ENCODE measurements around the gene FHOD1.

FHOD1 gene

DNA sequence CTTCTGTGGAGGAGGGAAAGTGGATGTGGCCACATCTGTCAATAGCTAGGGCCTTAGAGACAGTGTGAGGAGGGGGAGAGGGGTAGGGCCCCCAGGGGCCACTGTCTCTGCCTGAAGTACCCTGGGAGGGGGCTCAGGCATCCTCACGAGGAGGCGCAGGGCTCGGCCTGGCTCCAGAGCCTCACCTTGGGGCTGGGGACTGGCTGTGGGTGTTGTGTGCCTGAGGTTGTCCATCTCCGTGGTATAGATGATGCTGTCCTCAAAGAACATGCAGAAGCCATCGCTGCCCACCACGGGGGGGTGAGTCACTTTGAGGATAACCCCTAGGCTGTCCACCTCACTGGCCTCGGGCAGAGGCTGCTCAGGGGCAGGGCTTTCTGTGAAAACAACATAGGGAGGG lies 44.2 kb upstream of the FHOD1 start:
- no peak overlapping the region for H3K4me3 ChIP-seq (replicated peaks; ENCODE audit: insufficient read depth, low read length)
- H3K27me3 ChIP-seq (ENCODE audit: insufficient read depth, poor library complexity, severe bottlenecking), result no peaks in the 10 kb centered on the region
- no peak for DNase-seq (ENCODE audit: low read depth in 1 of 2, low spot score in 1 of 2)
- H3K27ac ChIP-seq (replicated peaks), result no peak overlapping the region
- no peak for TF ChIP-seq GABPA (IDR thresholded peaks at IDR 0.05; ENCODE audit: low read depth)
- TF ChIP-seq POLR2AphosphoS5 (IDR thresholded peaks at IDR 0.05; ENCODE audit: low read depth), result no peak
- TF ChIP-seq, protein P1, sequence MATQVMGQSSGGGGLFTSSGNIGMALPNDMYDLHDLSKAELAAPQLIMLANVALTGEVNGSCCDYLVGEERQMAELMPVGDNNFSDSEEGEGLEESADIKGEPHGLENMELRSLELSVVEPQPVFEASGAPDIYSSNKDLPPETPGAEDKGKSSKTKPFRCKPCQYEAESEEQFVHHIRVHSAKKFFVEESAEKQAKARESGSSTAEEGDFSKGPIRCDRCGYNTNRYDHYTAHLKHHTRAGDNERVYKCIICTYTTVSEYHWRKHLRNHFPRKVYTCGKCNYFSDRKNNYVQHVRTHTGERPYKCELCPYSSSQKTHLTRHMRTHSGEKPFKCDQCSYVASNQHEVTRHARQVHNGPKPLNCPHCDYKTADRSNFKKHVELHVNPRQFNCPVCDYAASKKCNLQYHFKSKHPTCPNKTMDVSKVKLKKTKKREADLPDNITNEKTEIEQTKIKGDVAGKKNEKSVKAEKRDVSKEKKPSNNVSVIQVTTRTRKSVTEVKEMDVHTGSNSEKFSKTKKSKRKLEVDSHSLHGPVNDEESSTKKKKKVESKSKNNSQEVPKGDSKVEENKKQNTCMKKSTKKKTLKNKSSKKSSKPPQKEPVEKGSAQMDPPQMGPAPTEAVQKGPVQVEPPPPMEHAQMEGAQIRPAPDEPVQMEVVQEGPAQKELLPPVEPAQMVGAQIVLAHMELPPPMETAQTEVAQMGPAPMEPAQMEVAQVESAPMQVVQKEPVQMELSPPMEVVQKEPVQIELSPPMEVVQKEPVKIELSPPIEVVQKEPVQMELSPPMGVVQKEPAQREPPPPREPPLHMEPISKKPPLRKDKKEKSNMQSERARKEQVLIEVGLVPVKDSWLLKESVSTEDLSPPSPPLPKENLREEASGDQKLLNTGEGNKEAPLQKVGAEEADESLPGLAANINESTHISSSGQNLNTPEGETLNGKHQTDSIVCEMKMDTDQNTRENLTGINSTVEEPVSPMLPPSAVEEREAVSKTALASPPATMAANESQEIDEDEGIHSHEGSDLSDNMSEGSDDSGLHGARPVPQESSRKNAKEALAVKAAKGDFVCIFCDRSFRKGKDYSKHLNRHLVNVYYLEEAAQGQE (IDR thresholded peaks at IDR 0.05; ENCODE audit: insufficient replicate concordance, low read depth), result no peak
- TF ChIP-seq SPI1 (IDR thresholded peaks at IDR 0.05; ENCODE audit: borderline replicate concordance, low read depth), result no peak
- TF ChIP-seq, protein P2, sequence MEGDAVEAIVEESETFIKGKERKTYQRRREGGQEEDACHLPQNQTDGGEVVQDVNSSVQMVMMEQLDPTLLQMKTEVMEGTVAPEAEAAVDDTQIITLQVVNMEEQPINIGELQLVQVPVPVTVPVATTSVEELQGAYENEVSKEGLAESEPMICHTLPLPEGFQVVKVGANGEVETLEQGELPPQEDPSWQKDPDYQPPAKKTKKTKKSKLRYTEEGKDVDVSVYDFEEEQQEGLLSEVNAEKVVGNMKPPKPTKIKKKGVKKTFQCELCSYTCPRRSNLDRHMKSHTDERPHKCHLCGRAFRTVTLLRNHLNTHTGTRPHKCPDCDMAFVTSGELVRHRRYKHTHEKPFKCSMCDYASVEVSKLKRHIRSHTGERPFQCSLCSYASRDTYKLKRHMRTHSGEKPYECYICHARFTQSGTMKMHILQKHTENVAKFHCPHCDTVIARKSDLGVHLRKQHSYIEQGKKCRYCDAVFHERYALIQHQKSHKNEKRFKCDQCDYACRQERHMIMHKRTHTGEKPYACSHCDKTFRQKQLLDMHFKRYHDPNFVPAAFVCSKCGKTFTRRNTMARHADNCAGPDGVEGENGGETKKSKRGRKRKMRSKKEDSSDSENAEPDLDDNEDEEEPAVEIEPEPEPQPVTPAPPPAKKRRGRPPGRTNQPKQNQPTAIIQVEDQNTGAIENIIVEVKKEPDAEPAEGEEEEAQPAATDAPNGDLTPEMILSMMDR (IDR thresholded peaks at IDR 0.05; ENCODE audit: insufficient read depth, low read length), result no peak

- H3K4me3 ChIP-seq (replicated peaks; ENCODE audit: insufficient read depth, low read length), result no peak overlapping the region
- no peak for DNase-seq (ENCODE audit: low read depth in 1 of 2, low spot score in 1 of 2)
- TF ChIP-seq, protein P2 (IDR thresholded peaks at IDR 0.05; ENCODE audit: insufficient read depth, low read length), result no peak
- TF ChIP-seq SPI1 (IDR thresholded peaks at IDR 0.05; ENCODE audit: borderline replicate concordance, low read depth), result no peak
- TF ChIP-seq, protein P1 (IDR thresholded peaks at IDR 0.05; ENCODE audit: insufficient replicate concordance, low read depth), result no peak
- no peak for TF ChIP-seq GABPA (IDR thresholded peaks at IDR 0.05; ENCODE audit: low read depth)
- TF ChIP-seq POLR2AphosphoS5 (IDR thresholded peaks at IDR 0.05; ENCODE audit: low read depth), result no peak
- no peaks in the 10 kb centered on the region for H3K27me3 ChIP-seq (ENCODE audit: insufficient read depth, poor library complexity, severe bottlenecking)
- H3K27ac ChIP-seq (replicated peaks), result no peak overlapping the region
Observed at GRCh38 chr16:67287960-67288359, 40.7 kb upstream of the FHOD1 start.

DNA sequence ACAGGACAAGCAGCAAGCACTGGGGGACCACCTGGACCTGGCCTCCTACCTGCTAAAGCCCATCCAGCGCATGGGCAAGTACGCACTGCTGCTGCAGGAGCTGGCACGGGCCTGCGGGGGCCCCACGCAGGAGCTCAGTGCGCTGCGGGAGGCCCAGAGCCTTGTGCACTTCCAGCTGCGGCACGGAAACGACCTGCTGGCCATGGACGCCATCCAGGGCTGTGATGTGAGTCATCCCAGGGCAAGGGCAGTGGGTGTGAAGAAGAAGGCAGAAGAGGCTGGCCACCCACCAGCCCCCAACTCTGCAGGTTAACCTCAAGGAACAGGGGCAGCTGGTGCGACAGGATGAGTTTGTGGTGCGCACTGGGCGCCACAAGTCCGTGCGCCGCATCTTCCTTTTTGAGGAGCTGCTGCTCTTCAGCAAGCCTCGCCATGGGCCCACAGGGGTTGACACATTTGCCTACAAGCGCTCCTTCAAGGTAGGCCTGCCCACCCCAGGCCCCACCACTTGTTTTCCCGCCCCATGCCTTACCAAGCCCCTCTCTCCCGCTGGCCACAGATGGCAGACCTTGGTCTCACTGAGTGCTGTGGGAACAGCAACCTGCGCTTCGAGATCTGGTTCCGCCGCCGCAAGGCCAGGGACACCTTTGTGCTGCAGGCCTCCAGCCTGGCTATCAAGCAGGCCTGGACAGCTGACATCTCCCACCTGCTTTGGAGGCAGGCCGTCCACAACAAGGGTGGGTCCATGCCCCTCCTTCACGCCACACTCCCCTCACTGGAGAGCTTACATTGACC lies 39.4 kb upstream of the FHOD1 start:
- H3K27ac ChIP-seq (replicated peaks), result no peak overlapping the region
- DNase-seq (ENCODE audit: low read depth in 1 of 2, low spot score in 1 of 2), result no peak
- no peak overlapping the region for H3K4me3 ChIP-seq (replicated peaks; ENCODE audit: insufficient read depth, low read length)
- no peaks in the 10 kb centered on the region for H3K27me3 ChIP-seq (ENCODE audit: insufficient read depth, poor library complexity, severe bottlenecking)
- TF ChIP-seq POLR2AphosphoS5 (IDR thresholded peaks at IDR 0.05; ENCODE audit: low read depth), result no peak
- TF ChIP-seq, protein P1 (IDR thresholded peaks at IDR 0.05; ENCODE audit: insufficient replicate concordance, low read depth), result no peak
- no peak for TF ChIP-seq GABPA (IDR thresholded peaks at IDR 0.05; ENCODE audit: low read depth)
- TF ChIP-seq SPI1 (IDR thresholded peaks at IDR 0.05; ENCODE audit: borderline replicate concordance, low read depth), result no peak
- TF ChIP-seq, protein P2 (IDR thresholded peaks at IDR 0.05; ENCODE audit: insufficient read depth, low read length), result no peak

Data from HL-60 (cell line).